KOPT-K1 (cell line): ENCODE data around the gene PDE6B.

Experiments
- H3K27ac ChIP-seq: fragments of 200-600 bp; sonication (generic); 2 replicates; pipeline ENCODE4 v1.5.1; 2016; ENCODE audit warnings: antibody characterized with exemption, mild to moderate bottlenecking, low read depth, low read length; ENCODE audit not compliant: poor library complexity, severe bottlenecking
- H3K36me3 ChIP-seq: fragments of 200-600 bp; sonication (generic); 2 replicates; pipeline ENCODE4 v1.5.1; 2017; ENCODE audit warnings: antibody characterized with exemption, mild to moderate bottlenecking, low read length, moderate library complexity; ENCODE audit not compliant: insufficient read depth
- H3K9me3 ChIP-seq: fragments of 200-600 bp; sonication (generic); 2 replicates; pipeline ENCODE4 v1.5.1; 2017; ENCODE audit warnings: antibody characterized with exemption, low read length, mild to moderate bottlenecking; ENCODE audit not compliant: insufficient read depth, poor library complexity, severe bottlenecking

PDE6B gene

DNA sequence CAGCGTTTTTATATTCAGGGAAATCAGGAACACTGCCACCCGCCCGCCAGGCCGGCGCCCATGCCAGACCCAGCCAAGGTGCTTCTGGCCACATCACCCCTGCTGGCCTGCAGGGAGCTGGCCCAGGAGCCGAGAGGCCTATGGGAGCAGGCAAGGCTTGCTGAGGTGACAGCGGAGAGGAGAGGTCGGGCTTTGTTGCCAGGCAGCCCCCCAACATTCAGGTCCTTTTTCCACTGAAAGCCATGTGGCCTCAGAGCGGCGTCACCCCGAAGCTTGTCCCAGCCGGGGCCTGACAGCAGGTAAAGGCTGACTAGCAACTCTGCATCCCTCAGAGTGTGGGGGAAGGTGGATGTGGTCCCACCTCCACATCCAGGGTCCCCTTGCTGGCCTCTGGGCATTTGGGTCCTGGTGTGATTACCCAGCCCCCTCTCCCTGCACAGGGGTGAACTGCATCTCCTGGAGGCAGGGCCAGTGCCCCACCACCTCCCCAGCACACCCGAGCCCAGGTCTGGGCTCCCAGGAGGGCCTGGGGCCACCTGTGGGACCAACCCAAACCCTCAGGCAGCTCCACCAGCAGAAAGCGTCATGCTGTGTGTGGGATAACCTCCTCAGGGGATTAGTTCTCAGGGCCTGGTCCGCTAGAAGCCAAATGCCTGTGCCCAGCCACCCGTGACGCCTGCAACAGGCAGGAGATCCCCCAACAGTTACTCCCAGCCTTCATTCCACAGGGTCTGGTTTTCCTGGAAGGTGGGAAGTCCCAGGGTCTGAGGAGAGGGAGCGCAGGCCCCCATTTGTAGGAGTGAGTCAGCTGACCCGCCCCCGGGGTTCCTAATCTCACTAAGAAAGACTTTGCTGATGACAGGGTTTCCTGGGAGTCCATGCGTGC is at the start of gene PDE6B:
Gene PDE6B (plus strand): TSS at position 869 of the 886 bp plus-strand sequence. CDS start 54 bp downstream, outside the sequence.
- peaks cover 37% of the 10 kb centered on the region for H3K9me3 ChIP-seq
- H3K27ac ChIP-seq: no peak within 1 kb of the TSS
- no peaks in the 10 kb centered on the region for H3K36me3 ChIP-seq

DNA sequence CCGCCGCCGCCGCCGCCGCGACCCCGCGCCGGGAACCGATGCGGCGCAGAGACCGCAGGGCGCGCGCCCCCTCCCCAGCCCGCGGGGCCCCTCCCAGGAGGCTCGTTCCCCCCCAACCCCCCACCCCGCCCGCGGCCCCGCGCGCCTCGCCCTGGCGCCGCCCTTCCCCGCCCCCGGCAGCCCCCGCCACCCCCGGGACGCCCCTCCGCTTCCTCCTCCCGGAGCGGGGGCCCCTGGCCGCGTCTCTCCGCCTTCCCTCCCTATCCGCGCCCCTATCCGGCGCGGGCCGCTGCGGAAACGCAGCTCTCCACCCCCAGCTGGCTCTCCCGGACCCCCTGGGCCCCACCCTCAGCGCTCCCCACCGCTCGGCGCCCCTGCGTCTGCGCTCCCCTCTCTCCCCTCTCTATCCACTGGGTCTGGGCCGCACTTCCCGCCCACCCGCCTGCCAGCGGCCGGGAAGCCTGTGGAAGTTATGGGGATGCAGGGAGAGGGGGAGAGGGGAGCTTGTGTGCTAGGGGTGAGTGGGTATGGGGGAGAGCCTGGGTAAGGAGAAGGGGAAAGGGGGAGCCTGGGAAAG is 49.0 kb upstream of the PDE6B start, which contains the start of gene TMEM271:
Gene TMEM271 (minus strand): TSS at position 51 of the 577 bp plus-strand sequence. CDS start 233 bp downstream, outside the sequence.
- peaks cover 47% of the 10 kb centered on the region for H3K9me3 ChIP-seq
- no peak within 1 kb of the TSS for H3K27ac ChIP-seq
- no peaks in the 10 kb centered on the region for H3K36me3 ChIP-seq

DNA sequence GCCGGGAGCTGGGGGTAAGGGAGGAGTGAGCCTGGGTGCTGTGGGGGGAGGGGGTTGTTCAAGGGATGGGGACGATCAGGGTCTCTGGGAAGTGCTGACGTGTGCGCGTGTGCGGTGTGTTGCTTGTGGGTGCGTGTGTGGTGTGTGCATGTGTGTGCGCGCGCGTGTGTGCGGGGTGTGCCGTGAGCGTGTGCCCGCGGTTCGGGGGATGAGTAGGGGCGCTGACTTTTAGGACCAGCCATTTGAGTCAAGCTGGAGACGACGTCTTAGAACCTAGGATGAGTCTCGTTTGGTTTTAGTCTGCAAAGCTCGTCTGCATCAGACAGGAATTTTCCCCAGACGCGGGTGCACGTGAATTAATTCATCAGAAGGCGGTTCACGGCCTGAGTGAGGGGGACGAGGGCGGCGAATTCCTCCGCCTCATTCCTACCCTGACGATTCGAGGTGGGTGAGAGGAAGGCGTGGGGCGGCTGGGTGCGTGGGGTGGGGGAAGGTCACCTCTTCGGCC is 48.3 kb upstream of the PDE6B start:
- peaks cover 44% of the 10 kb centered on the region for H3K9me3 ChIP-seq
- H3K27ac ChIP-seq: no peak overlapping the region

DNA sequence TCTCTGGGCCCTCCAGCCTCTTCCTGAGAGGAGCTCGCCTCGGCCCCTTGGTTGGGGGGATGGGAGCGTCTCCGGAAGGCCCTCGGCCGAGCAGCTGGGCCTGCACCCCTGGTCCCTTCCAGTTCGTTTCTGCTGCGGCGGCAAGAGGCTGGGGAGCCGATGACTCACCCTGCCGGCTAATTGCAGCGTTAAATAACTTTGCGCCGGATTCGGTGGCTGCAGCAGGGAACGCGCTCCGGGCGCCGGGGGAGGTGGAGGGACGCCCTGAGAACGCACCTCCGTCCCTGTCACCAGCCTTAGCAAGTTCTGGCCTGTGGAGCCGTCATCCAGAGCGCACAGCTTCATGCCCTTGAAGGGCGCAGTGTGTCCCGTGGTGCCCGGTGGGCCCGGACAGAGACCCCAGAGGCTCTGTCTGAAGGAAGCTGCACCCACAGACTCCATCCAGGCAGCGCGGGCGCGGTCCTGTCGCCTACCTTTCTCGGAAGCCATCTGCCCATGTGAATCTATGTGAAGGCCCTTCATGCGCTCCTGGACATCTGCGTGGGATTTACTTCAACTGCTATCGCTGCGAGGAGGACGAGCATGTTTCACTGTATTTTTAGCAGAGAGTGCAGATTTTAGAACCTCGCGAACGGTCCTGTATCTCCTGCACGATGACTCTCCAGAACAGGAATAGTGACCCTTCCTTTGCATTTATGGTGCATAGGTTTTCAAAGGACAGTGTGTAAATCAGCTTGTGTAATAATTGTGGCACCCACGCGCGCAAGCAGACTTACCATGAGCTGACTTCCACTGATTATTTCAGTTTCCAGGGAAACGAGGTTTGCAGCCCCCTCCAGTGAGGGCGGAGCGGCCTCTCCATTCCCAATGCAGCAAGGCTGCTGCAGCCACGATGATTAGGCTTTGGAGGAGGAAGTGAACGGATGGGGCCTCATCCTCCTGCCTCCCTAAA is 47.6 kb upstream of the PDE6B start:
- Histone ChIP-seq H3K36me3 (no peaks in the 10 kb centered on the region), H3K27ac (no peak overlapping the region), H3K9me3 (peaks cover 38% of the 10 kb centered on the region)

More for the DNA sequence above, 48.3 kb upstream of the PDE6B start:
- no peaks in the 10 kb centered on the region for H3K36me3 ChIP-seq

DNA sequence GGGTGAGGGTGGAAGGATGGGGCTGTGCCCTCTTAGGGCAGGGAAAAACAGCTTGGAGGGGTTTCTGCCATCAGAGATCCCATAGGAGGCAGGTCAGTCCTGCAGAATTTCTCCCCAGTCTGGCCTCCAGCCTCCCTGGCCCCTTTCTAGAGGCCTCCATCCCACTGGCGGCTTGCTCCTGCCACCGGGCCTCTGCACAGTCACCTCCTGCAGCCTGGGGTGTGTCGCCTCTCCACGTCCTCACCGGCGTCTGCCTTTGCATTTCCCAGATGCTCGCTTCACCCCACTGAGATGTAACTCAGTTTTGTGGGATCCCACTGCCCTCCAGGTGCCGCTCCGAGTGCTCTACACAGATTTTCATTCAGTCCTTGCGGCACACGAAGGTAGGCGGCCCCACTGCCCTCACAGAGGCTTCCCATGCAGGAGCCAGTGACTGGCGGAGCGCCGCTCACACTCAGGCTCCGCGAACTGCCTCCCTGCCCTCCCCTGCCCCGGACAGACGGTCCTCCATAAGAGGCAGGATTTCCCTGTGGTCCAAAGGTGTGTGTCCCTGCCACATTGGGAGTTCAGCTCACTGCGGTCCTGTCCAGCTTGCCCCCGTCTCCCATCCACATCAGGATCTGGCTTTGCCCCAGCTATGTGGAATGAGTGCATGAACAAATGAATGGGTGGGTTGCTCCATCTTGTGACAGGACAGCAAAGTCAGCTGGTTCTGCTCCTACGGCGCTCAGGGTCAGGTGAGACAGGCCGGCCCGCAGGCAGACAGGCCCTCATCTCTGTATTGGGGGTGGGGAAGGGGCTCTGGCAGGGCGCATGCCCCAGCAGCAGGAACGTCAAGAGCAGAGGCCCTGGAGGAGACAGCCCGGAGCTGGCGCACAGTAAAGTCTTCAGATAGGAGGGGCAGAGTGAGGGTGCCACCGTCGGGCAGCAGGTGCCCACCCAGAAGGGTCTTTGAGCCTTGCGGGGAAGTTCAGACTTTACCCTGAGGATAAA is 46.6 kb upstream of the PDE6B start:
- peaks cover 39% of the 10 kb centered on the region for H3K9me3 ChIP-seq
- no peaks in the 10 kb centered on the region for H3K36me3 ChIP-seq

DNA sequence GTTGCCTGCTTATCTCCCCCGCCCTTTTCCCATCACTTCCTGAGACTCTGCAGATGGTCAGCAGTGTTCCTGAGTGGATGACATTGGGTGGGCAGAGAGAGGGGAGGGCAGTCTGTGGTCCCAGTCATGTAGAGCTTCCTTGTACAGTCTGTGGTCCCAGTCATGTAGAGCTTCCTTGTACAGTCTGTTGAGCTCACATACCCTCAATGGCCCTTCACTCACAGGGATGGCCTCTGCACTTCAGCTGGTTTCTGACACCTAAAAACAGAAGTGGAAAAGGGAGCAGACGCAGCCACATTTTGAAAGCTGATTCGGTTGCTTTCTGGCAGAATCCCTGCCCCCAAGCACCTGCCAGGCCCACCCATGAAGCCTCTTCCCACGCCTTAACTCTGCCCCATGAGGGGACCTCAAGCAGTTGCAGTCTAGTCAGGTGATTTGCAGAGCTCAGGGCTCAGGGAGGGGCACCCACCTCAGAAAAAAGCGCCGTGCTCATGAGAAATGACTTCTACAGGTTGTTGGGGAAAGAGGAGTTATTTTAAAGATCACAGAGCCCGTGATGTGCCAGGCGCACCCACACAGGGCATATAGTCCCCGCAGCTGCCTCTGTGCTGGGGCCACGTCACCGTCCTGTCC is 45.7 kb upstream of the PDE6B start:
- no peaks in the 10 kb centered on the region for H3K36me3 ChIP-seq

More for the DNA sequence above, 46.6 kb upstream of the PDE6B start:
- no peak overlapping the region for H3K27ac ChIP-seq

DNA sequence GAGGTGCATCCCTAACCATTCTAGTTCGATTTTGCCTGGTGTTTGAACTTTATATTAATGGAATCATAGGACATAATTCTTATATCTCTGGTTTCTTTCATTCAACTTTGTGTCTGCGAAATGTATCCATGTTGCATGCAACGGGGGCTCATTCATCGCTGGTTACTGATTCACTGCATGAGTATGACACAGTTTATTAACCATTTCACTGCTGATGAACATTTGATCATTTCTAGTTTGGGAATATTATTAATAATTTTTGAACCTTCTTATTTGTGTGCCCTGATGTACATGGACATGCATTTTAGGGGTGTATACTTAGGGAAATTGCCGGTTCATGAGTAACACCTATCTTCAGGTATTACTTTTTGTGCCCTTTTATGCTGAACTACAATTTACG is 44.2 kb upstream of the PDE6B start:
- Histone ChIP-seq H3K36me3 (no peaks in the 10 kb centered on the region), H3K9me3 (peaks cover 38% of the 10 kb centered on the region), H3K27ac (no peak overlapping the region)

More for the DNA sequence above, 45.7 kb upstream of the PDE6B start:
- no peak overlapping the region for H3K27ac ChIP-seq
- H3K9me3 ChIP-seq: peaks cover 40% of the 10 kb centered on the region

DNA sequence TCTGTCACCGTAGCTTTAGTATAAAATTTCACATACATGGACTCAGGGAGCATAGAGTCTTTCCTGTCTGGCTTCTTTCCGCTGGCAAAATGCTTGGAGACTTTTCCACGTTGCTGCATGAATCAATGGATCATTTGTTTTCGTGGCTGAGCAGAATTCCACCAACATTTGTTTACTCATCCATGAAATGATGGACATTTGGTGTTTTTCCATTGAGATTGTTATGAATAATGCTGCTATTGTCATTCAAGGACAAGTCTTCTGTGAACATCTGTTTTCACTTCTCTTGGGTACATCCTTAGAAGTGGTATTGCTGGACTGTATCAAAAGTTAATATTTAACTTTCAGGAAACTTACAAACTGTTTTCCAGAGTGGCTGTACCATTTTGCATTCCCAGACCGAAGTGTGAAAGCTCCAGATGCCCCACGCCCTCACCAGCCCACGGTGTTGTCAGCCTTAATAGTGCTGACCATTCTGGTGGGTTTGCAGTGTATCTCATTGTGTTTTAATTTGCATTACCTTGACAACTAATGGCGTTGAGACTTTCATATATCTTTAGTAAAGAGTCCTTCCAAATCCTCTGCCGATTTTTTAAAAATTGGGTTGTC is 43.5 kb upstream of the PDE6B start:
- Histone ChIP-seq H3K36me3 (no peaks in the 10 kb centered on the region), H3K9me3 (peaks cover 38% of the 10 kb centered on the region), H3K27ac (no peak overlapping the region)

DNA sequence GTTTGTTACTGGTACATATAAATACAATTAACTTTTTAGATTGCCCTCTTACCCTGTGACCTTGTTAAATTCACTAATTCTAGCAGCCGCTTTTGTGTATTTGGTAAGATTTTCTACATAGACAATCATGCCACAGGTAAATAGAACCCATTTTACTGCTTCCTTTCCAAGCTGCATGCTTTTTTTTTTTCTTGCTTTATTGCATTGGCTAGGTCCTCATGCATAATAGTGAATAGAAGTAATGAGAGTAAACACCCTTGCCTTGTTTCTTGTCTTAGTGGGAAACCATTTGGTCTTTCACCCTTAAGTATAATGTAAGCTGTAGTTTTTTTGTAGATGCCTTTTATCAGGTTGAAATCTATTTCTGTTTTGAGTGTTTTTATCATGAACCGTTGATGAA is 41.6 kb upstream of the PDE6B start:
- peaks cover 37% of the 10 kb centered on the region for H3K9me3 ChIP-seq
- no peaks in the 10 kb centered on the region for H3K36me3 ChIP-seq
- H3K27ac ChIP-seq: no peak overlapping the region

DNA sequence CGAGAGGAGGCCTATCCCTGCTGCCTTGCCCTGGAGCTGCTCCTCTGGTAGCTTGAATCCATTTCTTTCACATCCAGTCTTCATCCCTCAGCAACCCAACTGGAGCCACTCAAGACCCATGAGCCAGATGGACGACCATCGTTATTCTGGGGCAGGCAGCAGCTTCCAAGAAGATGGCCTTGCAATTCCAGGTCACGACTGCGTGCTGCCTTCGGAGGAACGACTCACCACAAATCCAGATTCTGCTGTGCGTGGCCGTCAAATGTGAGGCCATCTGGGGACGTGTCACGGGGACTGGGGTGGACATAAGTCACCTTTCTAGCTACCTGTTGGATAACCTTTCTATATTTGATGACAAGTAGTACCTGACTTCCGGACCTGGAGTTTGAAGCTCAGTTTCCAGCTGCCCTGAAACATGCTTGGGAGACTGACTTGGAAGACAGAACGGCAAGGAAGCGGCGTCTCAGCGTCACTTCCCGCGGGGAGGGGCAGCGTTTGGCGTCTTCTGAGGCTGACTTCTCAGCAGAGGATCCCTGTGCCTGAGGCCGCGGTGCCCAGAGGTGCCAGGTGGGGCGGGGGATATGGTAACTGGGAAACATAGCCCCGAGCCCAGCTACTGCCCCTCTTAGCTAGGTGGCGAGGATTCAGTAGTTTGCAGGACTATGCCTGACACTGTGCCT is 37.6 kb upstream of the PDE6B start:
- peaks cover 42% of the 10 kb centered on the region for H3K9me3 ChIP-seq
- no peaks in the 10 kb centered on the region for H3K36me3 ChIP-seq
- H3K27ac ChIP-seq: no peak overlapping the region

DNA sequence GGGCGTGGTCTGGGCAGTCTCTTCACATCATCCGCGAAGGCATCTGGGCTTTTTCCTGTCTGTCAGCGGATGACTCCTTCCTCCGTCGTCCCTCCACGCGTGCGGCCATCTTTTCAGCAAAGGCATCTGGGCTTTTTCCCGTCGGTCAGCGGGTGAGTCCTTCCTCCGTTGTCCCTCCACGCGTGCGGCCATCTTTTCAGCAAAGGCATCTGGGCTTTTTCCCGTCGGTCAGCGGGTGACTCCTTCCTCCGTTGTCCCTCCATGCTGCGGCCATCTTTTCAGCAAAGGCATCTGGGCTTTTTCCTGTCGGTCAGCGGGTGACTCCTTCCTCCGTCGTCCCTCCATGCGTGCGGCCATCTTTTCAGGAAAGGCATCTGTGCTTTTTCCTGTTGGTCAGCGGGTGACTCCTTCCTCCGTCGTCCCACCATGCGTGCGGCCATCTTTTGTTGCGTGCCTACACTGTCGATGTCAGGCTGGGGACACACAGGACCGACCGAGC is 37.0 kb upstream of the PDE6B start:
- Histone ChIP-seq H3K27ac (no peak overlapping the region), H3K9me3 (peaks cover 41% of the 10 kb centered on the region), H3K36me3 (no peaks in the 10 kb centered on the region)

DNA sequence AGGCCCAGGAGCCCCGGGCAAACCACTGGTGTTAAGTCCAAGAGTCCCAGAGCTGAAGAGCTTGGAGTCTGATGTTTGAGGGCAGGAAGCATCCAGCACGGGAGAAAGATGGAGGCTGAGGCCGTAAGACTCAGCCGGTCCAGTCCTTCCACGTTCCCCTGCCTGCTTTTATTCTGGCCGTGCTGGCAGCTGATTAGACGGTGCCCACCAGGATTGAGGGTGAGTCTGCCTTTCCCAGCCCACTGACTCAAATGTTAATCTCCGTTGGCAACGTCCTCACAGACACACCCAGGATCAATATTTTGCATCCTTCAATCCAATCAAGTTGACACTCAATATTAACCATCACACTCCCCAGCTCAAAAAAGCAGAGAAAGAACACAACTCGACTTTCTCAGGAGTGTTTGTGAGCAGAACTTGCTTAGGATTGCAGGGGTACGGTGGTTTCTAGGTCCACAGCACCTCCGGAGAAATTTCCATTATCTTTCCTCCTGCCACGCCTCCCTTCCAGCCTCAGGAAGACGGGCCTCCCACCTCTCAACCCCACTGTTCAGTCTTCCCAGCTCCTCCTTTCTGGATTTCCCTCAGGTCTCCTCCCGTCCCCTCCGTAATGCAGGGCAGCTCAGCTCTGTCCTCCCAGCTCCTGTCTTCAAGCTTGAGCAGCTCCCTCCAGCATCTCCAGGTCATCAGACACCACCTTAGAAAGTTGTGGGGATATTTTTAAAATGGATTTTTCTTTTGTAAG is 36.0 kb upstream of the PDE6B start:
- no peaks in the 10 kb centered on the region for H3K36me3 ChIP-seq
- no peak overlapping the region for H3K27ac ChIP-seq
- H3K9me3 ChIP-seq: peaks cover 33% of the 10 kb centered on the region
